Ishikawa (cell line): ENCODE data around the gene SIT1.

Experiments
- MAX ChIP-seq: IDR thresholded peaks from 2 replicates; pipeline ENCODE4 v1.6.1; 2012
- RAD21 ChIP-seq: IDR thresholded peaks from 2 replicates; pipeline ENCODE4 v1.6.1; 2012; ENCODE audit warnings: low read depth
- REST ChIP-seq: IDR thresholded peaks from 2 replicates; pipeline ENCODE4 v1.6.1; 2012; ENCODE audit warnings: low read depth, mild to moderate bottlenecking
- TAF1 ChIP-seq: IDR thresholded peaks from 2 replicates; pipeline ENCODE4 v1.6.1; 2012; ENCODE audit warnings: low read depth, mild to moderate bottlenecking
- TEAD4 ChIP-seq: IDR thresholded peaks from 2 replicates; pipeline ENCODE4 v1.6.1; 2012

- TF ChIP-seq TAF1 = peak; percentile 38
- peak; percentile 58 for TF ChIP-seq MAX
- no peak for TF ChIP-seq RAD21
- no peak for TF ChIP-seq REST
- TF ChIP-seq TEAD4 = peak; percentile 14
These were observed 40.0 kb upstream of the SIT1 start for GRCh38 chr9:35690614-35691333.
